Measurements from ENCODE around the gene COMT. TPM values are rescaled to one million over a fixed set of nuclear protein-coding genes. Genes with fewer than 3 reads are reported as not detected.

COMT gene
- polyA plus RNA-seq, 1 experiment: 332 TPM

DNA sequence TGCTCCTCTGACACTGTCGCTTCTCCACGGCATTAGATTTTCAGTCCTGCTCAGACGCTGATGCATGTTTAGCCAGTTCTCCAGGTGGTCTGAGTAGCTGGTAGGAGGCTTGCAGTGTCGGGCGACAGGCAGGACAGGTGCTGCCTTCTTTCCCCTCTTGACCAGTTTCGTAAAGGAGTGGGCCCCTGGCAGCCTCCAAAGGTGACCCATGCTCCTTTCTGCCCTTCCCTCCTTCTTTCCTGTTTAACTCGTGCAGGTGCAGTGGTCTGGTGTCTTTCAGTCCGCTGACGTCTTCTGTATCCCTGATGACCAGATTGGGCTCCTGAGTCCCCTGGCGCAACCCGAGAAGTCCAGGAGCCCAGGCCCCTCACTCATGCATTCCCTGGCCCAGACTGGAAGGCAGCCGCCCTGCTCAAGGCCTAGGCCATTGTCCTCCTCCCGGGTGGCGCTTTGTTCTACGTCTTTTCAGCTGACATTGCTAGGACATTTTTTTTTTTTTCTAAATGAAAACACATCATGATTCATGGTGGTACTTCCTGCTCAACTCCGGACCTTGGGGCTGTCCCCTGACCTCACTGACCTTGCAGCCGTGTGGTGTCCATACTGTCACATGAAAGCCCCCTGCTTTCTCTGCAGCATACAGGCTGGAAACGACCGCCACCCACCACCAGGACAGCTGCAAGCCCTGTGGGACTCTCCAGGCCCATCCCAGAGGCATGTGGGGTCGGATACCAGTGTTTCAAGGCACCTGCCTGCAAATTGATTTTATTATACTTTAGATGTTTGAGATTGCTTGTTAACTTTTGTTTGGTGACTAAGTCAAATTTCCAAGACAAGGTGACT, 25.6 kb downstream of the COMT start:
- DNase-seq (ENCODE audit: low read depth): no peak
- TF ChIP-seq, protein P1, sequence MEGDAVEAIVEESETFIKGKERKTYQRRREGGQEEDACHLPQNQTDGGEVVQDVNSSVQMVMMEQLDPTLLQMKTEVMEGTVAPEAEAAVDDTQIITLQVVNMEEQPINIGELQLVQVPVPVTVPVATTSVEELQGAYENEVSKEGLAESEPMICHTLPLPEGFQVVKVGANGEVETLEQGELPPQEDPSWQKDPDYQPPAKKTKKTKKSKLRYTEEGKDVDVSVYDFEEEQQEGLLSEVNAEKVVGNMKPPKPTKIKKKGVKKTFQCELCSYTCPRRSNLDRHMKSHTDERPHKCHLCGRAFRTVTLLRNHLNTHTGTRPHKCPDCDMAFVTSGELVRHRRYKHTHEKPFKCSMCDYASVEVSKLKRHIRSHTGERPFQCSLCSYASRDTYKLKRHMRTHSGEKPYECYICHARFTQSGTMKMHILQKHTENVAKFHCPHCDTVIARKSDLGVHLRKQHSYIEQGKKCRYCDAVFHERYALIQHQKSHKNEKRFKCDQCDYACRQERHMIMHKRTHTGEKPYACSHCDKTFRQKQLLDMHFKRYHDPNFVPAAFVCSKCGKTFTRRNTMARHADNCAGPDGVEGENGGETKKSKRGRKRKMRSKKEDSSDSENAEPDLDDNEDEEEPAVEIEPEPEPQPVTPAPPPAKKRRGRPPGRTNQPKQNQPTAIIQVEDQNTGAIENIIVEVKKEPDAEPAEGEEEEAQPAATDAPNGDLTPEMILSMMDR (IDR thresholded peaks at IDR 0.05; ENCODE audit: insufficient read depth, low read depth, low read length): no peak
- POLR2A ChIA-PET: no interaction called here
- no peaks in the 10 kb centered on the region for H3K27me3 ChIP-seq (ENCODE audit: control insufficient read depth, insufficient read depth, low read length)
- CTCF ChIA-PET: interaction anchor here (0.6 to 7.2 kb wide), 5 partner anchors 14 to 237 kb away, joined by 3 to 97 read pairs (median 5); no protein-coding TSS in a partner anchor
- H3K36me3 ChIP-seq (ENCODE audit: control insufficient read depth, insufficient read depth, low read length): peaks cover 41% of the 10 kb centered on the region
- H3K4me3 ChIP-seq (ENCODE audit: low read depth, low read length): no peak overlapping the region

DNA sequence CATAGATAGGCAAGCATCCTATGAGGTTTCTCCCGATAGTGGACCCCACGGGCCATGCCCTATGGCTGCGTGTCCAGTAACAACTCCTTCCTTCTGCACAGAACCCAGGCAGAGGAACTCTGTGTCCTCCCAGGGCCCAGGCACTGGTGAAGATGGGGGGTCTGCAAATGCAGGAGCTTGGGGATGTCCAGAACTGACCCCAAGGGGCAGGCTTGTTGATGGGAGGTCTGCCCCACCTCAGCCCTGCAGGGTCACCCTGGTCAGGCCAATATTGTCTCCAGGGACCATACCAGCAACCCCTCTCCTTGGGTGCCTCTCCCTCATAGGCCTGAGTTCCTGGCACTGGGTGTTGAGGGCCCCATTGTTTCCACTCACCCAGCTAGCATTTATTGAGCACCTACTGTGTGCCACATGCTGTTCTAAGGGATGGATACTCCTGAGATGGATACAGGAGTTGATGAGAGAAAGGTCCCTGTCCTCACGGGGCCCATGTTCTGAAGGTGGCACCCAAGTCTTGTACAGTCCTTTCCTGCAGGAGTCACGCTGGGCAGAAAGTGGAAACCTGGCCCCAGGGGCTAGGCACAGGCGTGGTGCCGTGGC, 26.4 kb downstream of the COMT start:
- peaks cover 44% of the 10 kb centered on the region for H3K36me3 ChIP-seq (ENCODE audit: control insufficient read depth, insufficient read depth, low read length)
- TF ChIP-seq, protein P1 (IDR thresholded peaks at IDR 0.05; ENCODE audit: insufficient read depth, low read depth, low read length): no peak
- POLR2A ChIA-PET: no interaction called here

GRCh38 chr22:19968450-19968891, 26.9 kb downstream of the COMT start:
- CTCF ChIA-PET: interaction anchor here (0.5 to 7.2 kb wide), 4 partner anchors 10 to 173 kb away, joined by 3 to 97 read pairs (median 5); no protein-coding TSS in a partner anchor
- no peak overlapping the region for H3K4me3 ChIP-seq (ENCODE audit: low read depth, low read length)
- DNase-seq (ENCODE audit: low read depth): no peak
- no peaks in the 10 kb centered on the region for H3K27me3 ChIP-seq (ENCODE audit: control insufficient read depth, insufficient read depth, low read length)
- POLR2A ChIA-PET: no interaction called here
- peaks cover 42% of the 10 kb centered on the region for H3K36me3 ChIP-seq (ENCODE audit: control insufficient read depth, insufficient read depth, low read length)
- TF ChIP-seq, protein P1 (IDR thresholded peaks at IDR 0.05; ENCODE audit: insufficient read depth, low read depth, low read length): no peak

More for the DNA sequence above, 26.4 kb downstream of the COMT start:
- Histone ChIP-seq H3K27me3 (ENCODE audit: control insufficient read depth, insufficient read depth, low read length) (no peaks in the 10 kb centered on the region), H3K4me3 (ENCODE audit: low read depth, low read length) (no peak overlapping the region)
- CTCF ChIA-PET: interaction anchor here (7.2 kb wide), 1 partner anchor 45 kb away, joined by 97 read pairs; no protein-coding TSS in a partner anchor
- no peak for DNase-seq (ENCODE audit: low read depth)

GRCh38 chr22:19969141-19969928, 27.8 kb downstream of the COMT start:
- ChIA-PET CTCF (interaction anchor here (0.6 to 7.2 kb wide), 10 partner anchors 9 to 348 kb away, joined by 3 to 97 read pairs (median 4); partner anchors contain the start of gene RANBP1), POLR2A (no interaction called here)
- Histone ChIP-seq H3K36me3 (ENCODE audit: control insufficient read depth, insufficient read depth, low read length) (peaks cover 34% of the 10 kb centered on the region), H3K4me3 (ENCODE audit: low read depth, low read length) (no peak overlapping the region), H3K27me3 (ENCODE audit: control insufficient read depth, insufficient read depth, low read length) (no peaks in the 10 kb centered on the region)
- TF ChIP-seq, protein P1 (IDR thresholded peaks at IDR 0.05; ENCODE audit: insufficient read depth, low read depth, low read length): no peak
- DNase-seq (ENCODE audit: low read depth): no peak

All from BJ (cell line).